ENCODE data around the gene ADCYAP1R1. TPM values are rescaled to one million over a fixed set of nuclear protein-coding genes. Genes with fewer than 3 reads are reported as not detected.

ADCYAP1R1 gene
- total RNA-seq, 5 donors from 2014 or later (not counting 1 experiment from before 2014, with no cell fraction given), result not detected

DNA sequence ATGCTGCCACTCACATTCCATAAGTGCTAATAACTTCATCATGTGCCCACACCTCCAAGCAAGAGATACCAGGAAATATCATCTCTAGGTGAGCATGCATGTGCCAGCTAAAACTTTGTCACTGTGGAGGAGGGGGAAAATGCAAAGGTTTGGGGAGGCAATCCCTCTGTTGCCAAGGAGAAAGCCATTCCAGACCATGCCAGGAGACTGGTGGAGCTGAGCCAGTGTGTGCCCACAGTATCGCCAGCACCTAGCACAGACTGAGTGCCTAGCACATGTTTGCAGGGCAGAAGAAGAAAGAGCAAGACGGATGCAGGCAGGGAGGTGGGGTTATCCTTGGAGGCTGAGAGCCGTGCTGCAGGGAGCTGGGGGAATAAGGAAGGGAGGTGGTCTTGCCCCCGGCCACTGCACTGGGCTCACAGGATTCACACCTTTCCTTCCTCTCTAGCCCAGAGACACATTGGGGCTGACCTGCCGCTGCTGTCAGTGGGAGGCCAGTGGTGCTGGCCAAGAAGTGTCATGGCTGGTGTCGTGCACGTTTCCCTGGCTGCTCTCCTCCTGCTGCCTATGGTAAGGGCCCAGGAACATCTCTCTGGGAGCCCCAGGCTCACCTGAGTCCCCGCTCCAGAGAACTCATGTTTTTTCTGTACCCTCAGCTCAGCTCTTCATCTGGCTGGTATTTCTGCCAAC is 10.8 kb downstream of the ADCYAP1R1 start:
- Mint-ChIP-seq H3K36me3 (no peaks in the 10 kb centered on the region), H3K27me3 (peaks cover 0 to 3% of the 10 kb centered on the region in 2 donors), H3K4me3 (no peak overlapping the region), H3K4me1 (no peaks in the 10 kb centered on the region), H3K9me3 (no peaks in the 10 kb centered on the region), H3K27ac (no peak overlapping the region)
- Histone ChIP-seq H3K27ac (ENCODE audit: low read length) (no peak overlapping the region), H3K27me3 (replicated peaks in 1 of 2; ENCODE audit: control insufficient read depth in 2 of 2, extremely low read depth in 1 of 2, insufficient read depth in 2 of 2, low read length in 1 of 2) (peaks cover 0 to 13% of the 10 kb centered on the region in 2 experiments), H3K9me3 (no peaks in the 10 kb centered on the region), H3K36me3 (ENCODE audit: control insufficient read depth in 2 of 2, extremely low read depth in 1 of 2, insufficient read depth in 1 of 2, low read length in 1 of 2) (no peaks in the 10 kb centered on the region), H3K4me3 (ENCODE audit: control insufficient read depth in 1 of 2, extremely low read depth in 1 of 2, low read length in 1 of 2) (no peak overlapping the region), H3K4me1 (ENCODE audit: control insufficient read depth in 1 of 2, extremely low read depth in 1 of 2, insufficient read depth in 2 of 2, low read length in 2 of 2) (no peaks in the 10 kb centered on the region)
- DNase-seq (no peak), ATAC-seq (replicated peaks in 1 of 4) (no peak)
- CTCF ChIA-PET, result no interaction called here
- POLR2A ChIA-PET, result no interaction called here
- WGBS (ENCODE audit: insufficient coverage), result 80% methylated on average over 5 of the region's 8 CpGs

DNA sequence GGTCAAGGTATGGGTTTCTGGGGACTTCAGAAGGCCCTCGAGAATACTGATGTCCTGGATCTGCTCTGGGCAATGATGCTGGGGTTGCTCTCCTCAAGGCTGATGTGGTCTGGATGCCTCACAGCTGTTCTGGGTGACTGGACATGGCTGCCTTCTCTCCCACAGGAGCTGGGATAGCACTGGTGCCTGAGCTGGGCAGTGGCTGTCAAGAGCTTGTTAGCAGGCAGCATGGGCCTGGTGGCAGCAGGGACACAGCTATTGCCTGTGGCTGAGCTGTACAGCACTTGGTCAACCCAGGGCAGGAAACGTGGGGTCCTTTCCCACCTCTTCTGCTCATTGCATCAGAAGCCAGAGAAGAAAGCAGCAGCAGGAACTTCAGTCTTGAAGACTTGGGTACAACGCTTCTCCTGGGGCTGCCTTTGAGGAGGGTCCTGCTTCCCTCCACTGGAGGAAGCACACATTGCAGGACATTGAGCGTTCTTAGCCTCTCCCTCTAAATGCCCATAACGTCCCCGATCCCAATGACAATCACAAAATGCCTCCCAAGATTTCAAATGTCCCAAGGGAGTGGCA is 13.0 kb downstream of the ADCYAP1R1 start:
- Mint-ChIP-seq H3K4me1 (no peaks in the 10 kb centered on the region), H3K4me3 (no peak overlapping the region), H3K36me3 (no peaks in the 10 kb centered on the region), H3K27ac (no peak overlapping the region), H3K27me3 (no peaks in the 10 kb centered on the region), H3K9me3 (no peaks in the 10 kb centered on the region)
- H3K36me3 ChIP-seq (ENCODE audit: control insufficient read depth in 2 of 2, extremely low read depth in 1 of 2, insufficient read depth in 1 of 2, low read length in 1 of 2), result no peaks in the 10 kb centered on the region
- no peak for DNase-seq
- no peak overlapping the region for H3K27ac ChIP-seq (ENCODE audit: low read length)
- ATAC-seq (replicated peaks in 1 of 4), result no peak
- ChIA-PET CTCF (no interaction called here), POLR2A (no interaction called here)
- H3K9me3 ChIP-seq, result no peaks in the 10 kb centered on the region
- 42% methylated on average over 5 of the region's 6 CpGs for WGBS (ENCODE audit: insufficient coverage)
- H3K4me3 ChIP-seq (ENCODE audit: control insufficient read depth in 1 of 2, extremely low read depth in 1 of 2, low read length in 1 of 2), result no peak overlapping the region
- peaks cover 0 to 8% of the 10 kb centered on the region in 2 experiments for H3K27me3 ChIP-seq (replicated peaks in 1 of 2; ENCODE audit: control insufficient read depth in 2 of 2, extremely low read depth in 1 of 2, insufficient read depth in 2 of 2, low read length in 1 of 2)
- no peaks in the 10 kb centered on the region for H3K4me1 ChIP-seq (ENCODE audit: control insufficient read depth in 1 of 2, extremely low read depth in 1 of 2, insufficient read depth in 2 of 2, low read length in 2 of 2)

DNA sequence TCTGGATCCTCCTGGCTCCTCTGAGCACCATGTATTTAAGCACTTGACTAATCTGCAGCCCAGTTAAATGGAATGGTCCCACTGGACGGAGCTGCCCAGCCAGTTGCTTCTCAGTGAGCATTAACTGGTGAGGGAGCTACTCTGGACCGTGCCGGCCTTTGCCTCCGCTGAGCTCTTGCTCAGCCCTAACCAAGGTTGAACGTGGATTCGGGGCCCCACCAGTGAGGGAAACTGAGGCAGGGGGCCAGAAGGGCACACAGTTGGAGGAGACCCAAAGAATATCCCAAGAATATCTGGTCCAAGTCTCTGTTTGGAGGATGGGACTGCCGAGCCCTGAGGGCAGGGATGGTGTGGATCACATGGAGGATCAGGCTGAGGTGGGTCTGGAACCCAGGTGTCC is 13.7 kb downstream of the ADCYAP1R1 start:
- Histone ChIP-seq H3K9me3 (no peaks in the 10 kb centered on the region), H3K27ac (ENCODE audit: low read length) (no peak overlapping the region), H3K4me1 (ENCODE audit: control insufficient read depth in 1 of 2, extremely low read depth in 1 of 2, insufficient read depth in 2 of 2, low read length in 2 of 2) (no peaks in the 10 kb centered on the region), H3K27me3 (replicated peaks in 1 of 2; ENCODE audit: control insufficient read depth in 2 of 2, extremely low read depth in 1 of 2, insufficient read depth in 2 of 2, low read length in 1 of 2) (peaks cover 0 to 8% of the 10 kb centered on the region in 2 experiments), H3K4me3 (ENCODE audit: control insufficient read depth in 1 of 2, extremely low read depth in 1 of 2, low read length in 1 of 2) (no peak overlapping the region), H3K36me3 (ENCODE audit: control insufficient read depth in 2 of 2, extremely low read depth in 1 of 2, insufficient read depth in 1 of 2, low read length in 1 of 2) (no peaks in the 10 kb centered on the region)
- Mint-ChIP-seq H3K9me3 (no peaks in the 10 kb centered on the region), H3K4me1 (no peaks in the 10 kb centered on the region), H3K36me3 (no peaks in the 10 kb centered on the region), H3K27me3 (no peaks in the 10 kb centered on the region), H3K4me3 (no peak overlapping the region), H3K27ac (no peak overlapping the region)
- POLR2A ChIA-PET, result no interaction called here
- CTCF ChIA-PET, result no interaction called here
- 86% methylated on average over 7 of the region's 7 CpGs for WGBS (ENCODE audit: insufficient coverage)
- ATAC-seq (replicated peaks in 1 of 4) (no peak), DNase-seq (no peak)

DNA sequence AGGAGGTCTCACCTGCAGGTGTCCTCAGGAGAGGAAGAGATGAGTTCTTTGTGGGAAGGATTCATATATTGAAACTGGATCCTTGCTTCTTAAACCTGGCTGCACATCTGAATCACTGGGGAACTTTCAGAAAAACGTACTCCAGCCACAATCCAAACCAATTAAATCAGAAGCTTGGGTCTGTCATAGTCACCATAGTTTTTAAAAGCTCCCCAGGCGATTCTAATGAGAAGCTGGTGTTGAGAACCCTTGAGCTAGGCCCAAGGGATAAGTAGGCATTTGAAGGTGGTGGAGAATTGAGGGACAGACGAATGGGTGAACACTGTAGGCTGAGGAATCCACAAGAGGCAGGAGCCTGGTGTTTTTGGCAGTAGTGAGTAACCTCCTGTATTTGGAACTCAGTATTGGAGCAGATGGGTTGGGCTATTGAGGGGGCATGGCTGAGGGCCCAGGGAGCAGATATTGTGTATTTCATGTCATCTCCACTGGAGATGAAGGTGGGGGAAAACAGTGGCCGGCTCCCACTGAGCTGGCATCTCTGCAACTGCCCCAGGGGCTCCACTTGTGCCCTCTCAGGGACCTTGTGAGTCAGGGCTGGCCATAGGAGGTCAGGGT is 14.5 kb downstream of the ADCYAP1R1 start:
- Mint-ChIP-seq H3K9me3 (no peaks in the 10 kb centered on the region), H3K36me3 (no peaks in the 10 kb centered on the region), H3K27me3 (no peaks in the 10 kb centered on the region), H3K4me1 (no peaks in the 10 kb centered on the region), H3K27ac (no peak overlapping the region), H3K4me3 (no peak overlapping the region)
- WGBS (ENCODE audit: insufficient coverage), result 65% methylated on average over 2 of the region's 4 CpGs
- ATAC-seq (replicated peaks in 1 of 4) (no peak), DNase-seq (no peak)
- Histone ChIP-seq H3K36me3 (ENCODE audit: control insufficient read depth in 2 of 2, extremely low read depth in 1 of 2, insufficient read depth in 1 of 2, low read length in 1 of 2) (no peaks in the 10 kb centered on the region), H3K4me1 (ENCODE audit: control insufficient read depth in 1 of 2, extremely low read depth in 1 of 2, insufficient read depth in 2 of 2, low read length in 2 of 2) (no peaks in the 10 kb centered on the region), H3K9me3 (no peaks in the 10 kb centered on the region), H3K27me3 (replicated peaks in 1 of 2; ENCODE audit: control insufficient read depth in 2 of 2, extremely low read depth in 1 of 2, insufficient read depth in 2 of 2, low read length in 1 of 2) (peaks cover 0 to 8% of the 10 kb centered on the region in 2 experiments), H3K27ac (ENCODE audit: low read length) (no peak overlapping the region), H3K4me3 (ENCODE audit: control insufficient read depth in 1 of 2, extremely low read depth in 1 of 2, low read length in 1 of 2) (no peak overlapping the region)
- POLR2A ChIA-PET, result no interaction called here
- CTCF ChIA-PET, result interaction anchor here in 1 of 2 donors (0.9 kb wide), 1 partner anchor 55 kb away, joined by 3 read pairs; no protein-coding TSS in a partner anchor

DNA sequence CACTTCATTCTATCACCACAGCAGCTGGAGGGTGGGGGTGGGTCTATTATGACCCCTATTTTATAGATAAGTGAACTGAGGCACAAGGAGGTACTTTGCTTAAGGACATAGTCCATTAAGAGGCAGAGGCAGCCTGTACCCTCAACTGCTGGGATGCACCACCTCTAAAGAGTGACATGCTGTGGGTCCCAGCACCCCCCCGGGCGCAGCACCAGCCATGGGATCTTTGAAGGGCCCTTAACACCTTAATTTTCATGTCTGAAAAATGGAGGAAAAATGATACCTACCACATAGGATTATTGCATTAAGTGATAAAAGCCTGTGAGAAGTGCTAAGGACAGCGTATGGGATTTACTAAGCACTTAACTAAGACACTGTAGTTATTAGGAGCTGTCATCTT is 15.4 kb downstream of the ADCYAP1R1 start:
- Histone ChIP-seq H3K4me3 (ENCODE audit: control insufficient read depth in 1 of 2, extremely low read depth in 1 of 2, low read length in 1 of 2) (no peak overlapping the region), H3K4me1 (ENCODE audit: control insufficient read depth in 1 of 2, extremely low read depth in 1 of 2, insufficient read depth in 2 of 2, low read length in 2 of 2) (no peaks in the 10 kb centered on the region), H3K9me3 (no peaks in the 10 kb centered on the region), H3K27ac (ENCODE audit: low read length) (no peak overlapping the region), H3K27me3 (replicated peaks in 1 of 2; ENCODE audit: control insufficient read depth in 2 of 2, extremely low read depth in 1 of 2, insufficient read depth in 2 of 2, low read length in 1 of 2) (peaks cover 0 to 8% of the 10 kb centered on the region in 2 experiments), H3K36me3 (ENCODE audit: control insufficient read depth in 2 of 2, extremely low read depth in 1 of 2, insufficient read depth in 1 of 2, low read length in 1 of 2) (no peaks in the 10 kb centered on the region)
- ATAC-seq (replicated peaks in 1 of 4), result no peak
- Mint-ChIP-seq H3K4me1 (no peaks in the 10 kb centered on the region), H3K4me3 (no peak overlapping the region), H3K27me3 (no peaks in the 10 kb centered on the region), H3K9me3 (no peaks in the 10 kb centered on the region), H3K36me3 (no peaks in the 10 kb centered on the region), H3K27ac (no peak overlapping the region)
- no CpG with 5 or more reads among the region's 3 CpGs for WGBS (ENCODE audit: insufficient coverage)
- no peak for DNase-seq
- POLR2A ChIA-PET, result no interaction called here
- CTCF ChIA-PET, result no interaction called here

DNA sequence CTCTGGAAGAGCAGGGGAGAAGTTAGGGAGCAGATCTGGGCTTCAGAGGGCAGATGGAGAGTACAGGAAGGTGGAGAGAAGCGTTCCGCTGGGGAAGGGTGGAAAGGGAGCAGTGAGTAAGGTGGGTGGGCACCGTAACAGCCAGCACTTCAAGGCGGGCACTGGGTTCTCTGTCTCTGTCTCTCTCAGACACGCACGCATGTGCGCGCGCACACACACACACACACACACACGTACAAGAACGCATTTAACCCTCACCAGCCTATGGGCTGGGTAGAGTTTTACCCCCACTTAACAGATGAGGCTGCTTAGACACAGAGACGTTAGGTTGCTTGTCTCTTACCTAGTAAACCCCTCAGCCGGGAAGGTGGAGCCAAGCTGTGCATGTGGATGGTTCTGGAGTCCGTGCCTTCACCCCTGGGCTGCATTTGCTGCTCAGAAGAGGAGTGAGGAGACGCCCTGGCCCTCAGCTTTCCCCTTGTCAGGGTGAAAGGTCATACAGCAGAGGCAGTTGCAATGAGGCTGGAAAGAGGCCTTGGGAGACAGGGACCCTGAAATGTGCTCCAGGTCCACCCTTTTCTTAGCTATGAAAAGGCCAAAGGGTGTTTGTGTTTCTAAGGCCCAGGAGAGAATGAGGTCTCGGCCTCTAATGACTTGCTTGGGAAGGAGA is 16.0 kb downstream of the ADCYAP1R1 start:
- H3K27me3 Mint-ChIP-seq, result no peaks in the 10 kb centered on the region
- Histone ChIP-seq H3K27ac (ENCODE audit: low read length) (no peak overlapping the region), H3K9me3 (no peaks in the 10 kb centered on the region), H3K4me3 (ENCODE audit: control insufficient read depth in 1 of 2, extremely low read depth in 1 of 2, low read length in 1 of 2) (no peak overlapping the region), H3K27me3 (replicated peaks in 1 of 2; ENCODE audit: control insufficient read depth in 2 of 2, extremely low read depth in 1 of 2, insufficient read depth in 2 of 2, low read length in 1 of 2) (peaks cover 0 to 8% of the 10 kb centered on the region in 2 experiments), H3K36me3 (ENCODE audit: control insufficient read depth in 2 of 2, extremely low read depth in 1 of 2, insufficient read depth in 1 of 2, low read length in 1 of 2) (no peaks in the 10 kb centered on the region), H3K4me1 (ENCODE audit: control insufficient read depth in 1 of 2, extremely low read depth in 1 of 2, insufficient read depth in 2 of 2, low read length in 2 of 2) (no peaks in the 10 kb centered on the region)
- H3K4me3 Mint-ChIP-seq, result no peak overlapping the region
- no peaks in the 10 kb centered on the region for H3K36me3 Mint-ChIP-seq
- ATAC-seq (replicated peaks in 1 of 4), result no peak
- no peaks in the 10 kb centered on the region for H3K9me3 Mint-ChIP-seq
- CTCF ChIA-PET, result no interaction called here
- DNase-seq, result no peak
- H3K27ac Mint-ChIP-seq, result no peak overlapping the region
- 59% methylated on average over 4 of the region's 16 CpGs for WGBS (ENCODE audit: insufficient coverage)
- no peaks in the 10 kb centered on the region for H3K4me1 Mint-ChIP-seq
- POLR2A ChIA-PET, result no interaction called here
